Globus pallidus (tissue), 1 donor: ENCODE measurements around the gene PPP1R13L.
A peak's percentile ranks its signal among the peaks of the same experiment; 100 is the strongest.
"Not testable (repeated sequence)": the region's sequence is repeated elsewhere in the genome, so short reads cannot be mapped to it uniquely, and the experiment has no call there.

Experiments used
- DNase-seq: peaks from one replicate; pipeline ENCODE4 v3.0.0-alpha.2; 2015; ENCODE audit warnings: low spot score

The PPP1R13L gene

GRCh38 chr19:45432543-45432942 lies 27.7 kb upstream of the PPP1R13L start:
- not testable (repeated sequence) for DNase-seq

DNA sequence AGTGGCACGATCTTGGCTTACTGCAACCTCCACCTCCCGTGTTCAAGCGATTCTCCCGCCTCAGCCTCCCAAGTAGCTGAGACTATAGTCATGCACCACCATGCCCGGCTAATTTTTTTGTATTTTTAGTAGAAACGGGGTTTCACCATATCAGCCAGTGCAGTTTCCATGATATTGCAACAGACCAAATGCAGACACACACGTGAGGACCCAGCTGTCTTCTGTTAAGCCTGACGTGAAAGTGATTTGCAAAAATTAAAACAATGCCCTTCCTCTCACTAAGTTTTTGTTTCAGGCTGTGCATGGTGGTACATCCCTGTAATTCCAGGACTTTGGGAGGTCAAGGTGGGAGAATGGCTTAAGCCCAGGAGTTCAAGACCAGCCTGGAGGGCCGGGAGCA lies 26.1 kb upstream of the PPP1R13L start:
- not testable (repeated sequence) for DNase-seq

- not testable (repeated sequence) for DNase-seq
These were observed 25.0 kb upstream of the PPP1R13L start for GRCh38 chr19:45429896-45430295.

DNA sequence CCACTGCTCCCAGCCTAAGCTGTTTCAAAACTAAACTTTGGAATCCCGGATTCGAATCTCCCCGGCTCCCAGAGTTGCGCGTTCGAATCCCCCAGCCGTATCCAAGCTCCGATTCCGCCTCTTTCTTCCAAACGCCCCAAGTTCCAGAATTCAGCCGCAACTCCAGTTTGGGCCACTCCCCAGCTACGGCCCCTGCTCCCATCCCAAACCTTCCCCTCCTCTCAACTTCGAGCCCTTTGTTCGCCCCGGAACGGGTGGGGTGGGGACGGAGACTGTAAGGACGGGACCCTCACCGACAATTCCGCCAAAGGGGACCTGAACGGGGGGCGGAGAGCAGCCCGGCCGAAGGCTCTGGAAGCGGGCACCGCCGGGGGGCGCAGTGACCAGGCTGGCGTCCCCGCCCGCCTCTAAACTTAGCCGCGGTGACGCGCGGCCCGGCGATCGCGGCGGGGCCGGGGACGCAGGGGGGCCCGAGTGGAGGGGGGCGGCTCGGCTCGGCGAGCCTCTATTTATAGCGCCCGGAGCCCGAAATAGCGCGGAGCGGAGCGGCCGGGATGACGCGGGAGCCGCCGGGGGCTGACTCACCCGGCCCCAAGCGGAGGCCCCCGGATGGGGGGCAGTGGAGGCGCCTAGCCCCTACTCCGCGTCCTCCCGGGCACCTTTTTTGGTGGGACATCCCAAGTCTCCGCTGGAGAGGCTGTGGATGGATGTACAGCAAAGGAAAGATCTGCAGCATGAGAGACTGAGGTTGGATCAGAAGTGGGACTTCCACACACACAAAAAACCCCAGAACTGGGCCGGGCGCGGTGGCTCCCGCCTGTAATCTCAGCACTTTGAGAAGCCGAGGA lies 23.7 kb upstream of the PPP1R13L start:
- DNase-seq = no peak

GRCh38 chr19:45424191-45425058 lies 19.6 kb upstream of the PPP1R13L start:
- no peak for DNase-seq

- DNase-seq = peak; percentile 90
These were observed 18.8 kb upstream of the PPP1R13L start, which contains the start of gene ERCC1 for GRCh38 chr19:45423589-45424190. ERCC1 (minus strand) TSS chr19:45423917; CDS start chr19:45423374, 543 bp downstream.

- DNase-seq = no peak
These were observed 18.2 kb upstream of the PPP1R13L start for GRCh38 chr19:45423033-45423588.

GRCh38 chr19:45421947-45422498 lies 17.2 kb upstream of the PPP1R13L start:
- no peak for DNase-seq

GRCh38 chr19:45420871-45421270 lies 16.0 kb upstream of the PPP1R13L start:
- no peak for DNase-seq

- DNase-seq = no peak
These were observed 15.5 kb upstream of the PPP1R13L start for GRCh38 chr19:45420356-45420755.

- DNase-seq = no peak
These were observed 15.0 kb upstream of the PPP1R13L start for GRCh38 chr19:45419895-45420294.

DNA sequence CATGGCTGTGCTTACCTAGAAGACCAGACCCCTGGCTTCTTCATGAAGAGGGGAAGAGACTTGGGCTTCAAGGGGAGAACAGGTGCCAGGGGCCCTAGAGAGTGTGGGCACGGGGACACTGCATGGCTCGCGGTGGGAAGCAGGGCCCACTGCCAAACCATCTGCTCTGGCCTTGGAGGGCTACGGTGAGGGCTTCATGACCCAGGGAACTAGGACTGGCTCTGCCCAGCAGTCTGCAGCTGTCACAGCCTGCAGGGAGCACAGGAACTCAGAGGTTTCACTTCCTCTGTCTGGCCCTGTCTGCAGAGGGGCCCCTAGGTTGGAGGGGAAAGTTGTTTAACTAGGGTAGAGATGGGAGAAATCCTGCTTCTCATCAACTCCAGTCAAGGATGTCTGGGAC lies 14.5 kb upstream of the PPP1R13L start:
- DNase-seq = peak; percentile 66

DNA sequence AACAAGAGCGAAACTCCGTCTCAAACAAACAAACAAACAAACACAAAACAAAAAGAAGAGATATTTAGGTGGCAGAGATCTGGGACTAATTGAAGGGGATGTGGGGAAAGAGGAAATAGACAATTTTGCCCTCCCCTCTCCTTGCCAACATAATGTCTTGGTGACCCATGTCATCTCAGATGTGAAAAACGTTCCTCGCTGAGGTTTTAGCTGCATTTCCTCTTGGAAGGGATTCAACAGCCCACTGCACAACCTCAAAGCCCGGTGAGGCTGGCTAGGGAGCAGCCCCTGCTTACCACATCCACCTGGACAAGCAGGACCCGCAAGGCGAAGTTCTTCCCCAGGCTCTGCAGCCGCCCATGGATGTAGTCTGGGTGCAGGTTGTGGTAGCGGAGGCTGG lies 13.9 kb upstream of the PPP1R13L start:
- DNase-seq = no peak

- no peak for DNase-seq
These were observed 12.3 kb upstream of the PPP1R13L start for GRCh38 chr19:45417151-45417550.

GRCh38 chr19:45414468-45414867 lies 9.6 kb upstream of the PPP1R13L start:
- DNase-seq = no peak

DNA sequence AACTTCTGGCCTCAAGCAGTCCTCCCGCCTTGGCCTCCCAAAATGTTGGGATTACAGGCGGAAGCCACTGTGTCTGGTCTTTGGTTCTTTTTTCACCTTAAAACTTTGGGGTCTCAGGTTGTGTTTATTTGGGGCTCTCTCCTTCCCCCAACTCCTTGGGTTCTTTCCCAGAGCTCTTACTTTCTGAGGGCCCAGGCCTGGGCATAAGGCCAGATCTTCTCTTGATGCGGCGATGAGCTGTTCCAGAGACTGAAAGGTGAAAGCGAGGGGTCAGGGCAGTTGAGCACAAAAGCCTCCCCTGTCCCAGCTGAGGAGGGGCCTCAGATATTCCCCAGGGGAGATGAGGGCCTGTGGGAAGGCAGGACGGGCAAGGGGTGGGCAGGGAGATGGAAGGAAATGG lies 8.6 kb upstream of the PPP1R13L start:
- no peak for DNase-seq

DNA sequence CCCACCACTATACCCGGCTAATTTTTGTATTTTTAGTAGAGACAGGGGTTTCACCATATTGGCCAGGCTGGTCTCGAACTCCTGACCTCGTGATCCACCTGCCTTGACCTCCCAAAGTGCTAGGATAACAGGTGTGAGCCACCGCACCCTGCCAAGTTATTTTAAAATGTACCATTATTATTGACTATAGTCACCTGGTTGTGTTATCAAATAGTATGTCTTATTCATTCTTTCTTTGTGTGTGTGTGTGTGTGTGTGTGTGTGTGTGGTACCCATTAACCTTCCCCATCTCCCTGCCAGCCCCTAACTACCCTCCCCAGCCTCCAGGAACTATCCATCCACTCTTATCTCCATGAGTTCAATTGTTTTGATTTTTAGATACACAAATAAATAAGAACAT lies 5.5 kb upstream of the PPP1R13L start:
- not testable (repeated sequence) for DNase-seq

GRCh38 chr19:45409557-45409920 lies 4.7 kb upstream of the PPP1R13L start:
- no peak for DNase-seq

GRCh38 chr19:45408830-45409556 lies 4.1 kb upstream of the PPP1R13L start:
- no peak for DNase-seq

- no peak for DNase-seq
These were observed 3.3 kb upstream of the PPP1R13L start for GRCh38 chr19:45408121-45408520.

- not testable (repeated sequence) for DNase-seq
These were observed 2.7 kb upstream of the PPP1R13L start for GRCh38 chr19:45407585-45407984.
